ENCODE data around the gene AMPH.

Gene AMPH

DNA sequence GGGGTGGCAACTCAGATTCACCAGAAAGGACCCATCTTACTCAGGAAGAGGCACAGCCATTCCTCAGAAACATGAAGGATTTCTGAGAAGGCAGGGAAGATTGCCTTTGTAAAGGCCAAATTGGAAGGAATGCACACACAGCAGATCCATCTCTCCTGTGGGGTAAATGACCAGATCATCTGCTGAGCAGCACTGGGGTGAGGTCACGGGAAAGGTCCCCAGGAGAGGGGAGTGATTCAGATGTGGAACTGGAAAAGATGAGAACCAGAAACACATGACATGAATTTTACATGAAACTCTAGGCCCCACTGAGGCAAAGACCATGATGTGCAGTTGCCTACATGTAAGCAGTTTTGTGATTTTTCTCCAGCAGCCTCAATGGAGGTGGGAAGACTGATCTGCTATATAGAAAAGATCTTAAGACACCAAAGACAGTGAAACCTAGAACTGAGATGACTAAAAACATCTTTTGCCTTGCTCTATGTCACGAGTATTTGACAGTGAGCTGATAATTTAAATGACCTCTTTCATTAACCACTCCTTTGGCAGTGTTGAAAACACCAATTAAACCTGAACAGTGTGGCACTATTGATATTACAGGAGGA is 91.6 kb downstream of the AMPH start:
- no peak for DNase-seq

DNA sequence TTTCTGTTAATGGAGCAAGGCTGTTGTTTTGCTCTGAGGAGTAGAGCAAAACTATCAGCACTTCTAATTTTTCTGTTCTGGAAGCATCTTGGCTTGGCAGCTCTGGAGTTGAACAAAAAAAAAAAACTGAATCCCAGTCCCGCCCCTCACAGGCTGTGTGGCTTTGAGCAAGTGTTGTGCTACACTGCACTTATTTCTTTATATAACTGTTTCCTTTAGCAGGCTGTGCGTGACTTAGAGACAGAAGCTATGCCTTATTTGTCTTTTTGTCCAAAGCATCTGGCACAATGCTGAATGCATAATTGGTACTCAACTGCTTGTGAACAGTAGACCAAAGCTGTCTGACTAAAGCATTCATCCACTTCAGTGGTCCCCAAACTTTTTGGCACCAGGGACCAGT is 96.1 kb downstream of the AMPH start:
- DNase-seq, result no peak

DNA sequence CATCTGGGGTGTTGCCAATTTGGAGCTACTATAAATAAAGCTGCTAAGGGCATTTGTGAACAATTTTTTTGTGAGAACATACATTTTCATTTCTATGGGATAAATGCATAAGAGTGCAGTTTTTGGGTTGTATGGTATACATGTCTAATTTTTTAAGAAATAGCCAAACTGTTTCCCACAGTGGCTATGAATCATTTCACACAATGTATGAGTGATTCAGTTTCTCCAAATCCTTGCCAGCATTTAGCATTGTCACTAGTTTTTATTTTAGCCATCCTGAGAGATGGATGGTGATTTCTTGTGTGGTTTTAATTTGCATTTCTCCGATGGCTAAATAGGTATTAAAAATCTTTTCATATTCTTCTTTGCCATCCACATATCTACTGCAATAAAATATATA is 105.3 kb downstream of the AMPH start:
- DNase-seq, result no peak

DNA sequence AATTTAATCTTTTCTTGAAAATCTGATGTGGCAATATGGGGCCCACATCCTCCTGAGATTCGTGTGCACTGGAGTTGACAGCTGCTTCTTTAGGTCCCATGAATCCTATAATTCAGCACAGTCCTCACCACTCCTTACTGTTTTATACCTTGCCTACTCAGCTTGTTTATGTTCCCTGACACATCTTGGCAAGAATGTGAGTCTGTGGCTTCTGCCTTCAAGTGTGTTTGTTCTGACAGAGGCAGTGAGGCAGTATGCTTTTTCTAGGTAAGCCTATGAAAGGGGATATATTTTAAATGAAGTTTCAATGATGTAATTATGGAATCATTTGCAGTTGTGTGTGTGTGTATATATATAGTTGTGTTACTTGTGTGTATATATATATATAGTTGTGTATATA is 106.4 kb downstream of the AMPH start:
- no peak for DNase-seq

DNA sequence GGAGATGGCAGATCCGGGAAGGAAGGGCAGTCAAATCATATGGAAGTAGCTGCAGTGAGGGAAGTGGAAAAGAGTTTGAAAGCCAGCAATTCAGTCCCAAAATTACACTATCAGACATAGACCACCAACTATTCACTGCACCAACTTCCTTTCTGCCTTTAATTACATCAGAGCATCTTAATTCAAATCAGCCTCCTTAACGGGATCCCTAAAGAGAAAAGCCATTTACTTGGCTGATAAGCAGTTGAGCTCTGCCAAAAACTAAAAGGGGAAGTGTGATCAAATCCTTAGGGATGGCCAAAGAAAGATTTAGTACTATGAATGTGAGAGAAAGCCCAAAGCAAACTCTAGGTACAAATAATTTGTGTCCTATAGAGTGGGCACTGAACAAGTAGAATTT is 110.4 kb downstream of the AMPH start:
- no peak for DNase-seq

DNA sequence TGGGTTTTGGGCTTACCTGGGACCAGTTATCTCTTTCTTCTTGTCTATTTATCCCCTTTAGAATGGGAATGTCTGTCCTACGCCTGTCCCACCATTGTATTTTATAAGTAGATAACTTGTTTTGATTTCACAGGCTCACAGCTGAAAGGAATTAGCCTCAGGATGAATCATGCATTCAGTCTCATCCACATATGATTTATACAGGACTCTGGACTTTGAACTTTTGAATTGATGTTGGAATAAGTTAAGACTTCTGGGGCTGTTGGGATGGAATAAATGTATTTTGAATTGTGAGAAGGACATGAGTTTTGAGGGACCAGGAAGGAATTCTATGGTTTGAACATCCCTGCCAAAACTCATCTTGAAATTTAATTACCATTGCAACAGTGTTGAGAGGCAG is 112.6 kb downstream of the AMPH start:
- DNase-seq, result no peak

DNA sequence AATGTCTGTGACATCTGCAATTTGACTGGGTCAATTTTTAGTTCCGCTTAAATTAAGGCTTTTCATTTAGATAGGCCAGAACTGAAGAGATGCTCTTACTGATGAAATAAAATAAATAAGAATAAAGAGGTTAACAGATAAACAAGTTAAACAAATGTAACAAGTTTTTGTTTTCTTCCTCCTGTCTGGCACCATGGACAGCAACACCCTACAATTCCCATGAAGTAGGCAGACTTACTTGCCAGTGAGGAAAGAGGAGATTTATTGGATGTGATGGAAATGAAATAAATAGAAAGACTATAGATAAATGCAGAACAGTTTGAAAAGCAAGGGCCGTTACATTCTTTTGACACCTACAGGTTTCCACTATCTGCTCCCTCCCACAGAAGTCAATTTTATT is 118.5 kb downstream of the AMPH start:
- no peak for DNase-seq

DNA sequence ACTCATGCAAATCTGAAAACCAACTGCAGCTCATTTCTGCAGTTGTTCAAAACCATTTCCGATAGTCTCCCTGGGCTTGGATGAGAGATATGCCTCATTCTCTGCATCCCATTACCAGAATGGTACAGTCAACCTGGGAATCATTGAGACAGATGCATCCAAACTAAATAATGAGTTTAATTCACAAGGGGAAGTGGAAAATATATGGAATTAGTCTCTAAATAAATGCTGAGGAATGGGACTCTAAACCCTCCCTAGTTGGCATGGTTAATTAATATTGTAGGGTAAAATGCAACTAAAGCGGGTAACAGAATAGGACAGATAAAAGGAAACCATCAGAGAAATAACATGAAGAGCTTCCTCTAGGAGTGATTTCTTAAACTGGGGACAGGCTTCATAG is 118.9 kb downstream of the AMPH start:
- no peak for DNase-seq

DNA sequence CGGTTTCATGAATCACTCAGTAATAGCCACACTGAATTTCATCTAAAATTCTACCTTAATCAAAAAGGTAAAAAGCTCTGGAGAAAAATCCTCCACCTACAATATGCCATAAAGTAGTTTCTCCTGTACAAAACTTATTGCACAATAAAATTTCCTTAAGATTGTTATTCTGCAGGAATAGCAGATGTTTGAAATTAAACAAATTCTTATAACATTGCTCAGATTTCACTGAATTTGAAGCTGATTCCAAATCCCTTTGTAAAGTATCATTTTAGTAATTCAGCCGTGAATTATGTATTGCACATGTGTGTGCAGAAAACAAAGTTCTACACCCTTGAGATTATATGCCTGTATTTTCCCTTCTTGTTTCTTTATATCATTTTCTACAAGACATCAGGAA is 123.8 kb downstream of the AMPH start:
- no peak for DNase-seq

DNA sequence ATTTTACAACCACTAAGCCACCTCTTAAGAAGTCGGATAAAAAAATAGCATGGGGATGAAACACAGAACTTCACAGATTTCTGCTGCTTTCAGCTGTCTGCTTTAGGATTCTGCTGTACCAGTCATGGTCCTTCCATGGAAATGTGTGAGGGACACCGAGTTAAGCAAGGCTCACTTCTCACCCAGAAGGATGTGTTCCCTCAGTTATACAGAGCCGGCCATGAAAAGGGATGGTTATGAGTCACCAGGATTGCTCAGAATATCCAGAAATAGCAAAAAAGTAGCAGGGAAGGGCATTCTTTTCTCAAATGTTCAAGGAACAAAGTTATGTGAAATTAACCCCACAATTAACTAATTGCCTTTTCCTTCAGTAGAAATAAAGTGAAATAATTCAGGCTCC is 124.4 kb downstream of the AMPH start:
- no peak for DNase-seq

DNA sequence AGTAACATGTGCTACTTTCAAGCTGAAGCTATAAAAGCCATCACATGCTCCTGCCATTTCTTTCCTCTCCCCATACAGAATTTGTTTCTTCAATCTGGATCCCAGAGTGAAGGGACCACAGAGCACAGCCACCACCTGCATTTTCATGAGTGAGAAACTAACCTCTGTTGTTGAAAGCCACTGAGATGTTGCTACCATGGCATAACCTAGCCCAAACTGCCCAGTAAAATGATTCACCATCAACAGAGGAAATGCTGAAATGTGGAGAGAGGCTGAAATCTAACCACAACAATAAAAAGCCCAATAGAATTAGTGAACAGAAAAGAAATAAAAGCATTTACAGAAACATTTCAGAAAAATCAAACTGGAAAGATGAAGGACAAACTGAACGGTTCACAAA is 125.2 kb downstream of the AMPH start:
- no peak for DNase-seq

DNA sequence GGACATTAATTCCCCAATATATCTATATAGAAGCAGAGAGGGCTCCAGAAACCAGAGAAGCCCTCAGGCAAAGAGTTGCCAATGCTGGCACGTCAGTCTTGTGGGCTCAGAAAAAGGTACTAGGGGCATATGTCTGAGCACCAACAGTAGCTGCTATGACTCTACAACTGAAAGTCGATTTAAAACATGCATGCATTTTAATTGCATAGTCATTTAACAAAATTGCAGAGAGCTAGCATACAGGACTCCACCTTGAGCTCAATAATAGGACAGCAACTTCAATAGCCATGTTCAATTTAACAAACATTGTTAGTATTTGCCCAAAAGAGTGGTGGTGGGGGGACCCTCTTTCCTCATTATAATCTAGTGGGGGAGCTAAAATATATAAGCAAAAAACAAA is 126.5 kb downstream of the AMPH start:
- no peak for DNase-seq

DNA sequence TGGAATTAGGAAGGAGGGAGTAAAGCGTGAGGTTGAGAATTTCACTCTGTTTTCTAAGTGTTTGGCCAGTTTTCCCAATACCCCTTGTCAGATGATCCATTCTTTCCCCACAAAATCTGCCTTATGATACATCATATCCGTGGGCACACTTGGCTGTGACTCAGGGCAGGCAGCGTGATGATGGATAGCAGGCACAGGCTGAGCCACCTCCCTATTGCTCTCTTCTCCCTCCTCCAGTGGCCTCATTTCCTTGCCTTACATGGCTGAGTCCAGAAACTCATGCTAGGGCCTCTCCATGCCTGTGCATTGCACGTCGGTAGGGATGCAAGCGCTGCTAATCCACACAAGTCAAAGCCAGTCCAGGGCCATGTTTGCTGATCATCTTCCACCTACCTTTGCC is 128.3 kb downstream of the AMPH start:
- DNase-seq, result no peak

DNA sequence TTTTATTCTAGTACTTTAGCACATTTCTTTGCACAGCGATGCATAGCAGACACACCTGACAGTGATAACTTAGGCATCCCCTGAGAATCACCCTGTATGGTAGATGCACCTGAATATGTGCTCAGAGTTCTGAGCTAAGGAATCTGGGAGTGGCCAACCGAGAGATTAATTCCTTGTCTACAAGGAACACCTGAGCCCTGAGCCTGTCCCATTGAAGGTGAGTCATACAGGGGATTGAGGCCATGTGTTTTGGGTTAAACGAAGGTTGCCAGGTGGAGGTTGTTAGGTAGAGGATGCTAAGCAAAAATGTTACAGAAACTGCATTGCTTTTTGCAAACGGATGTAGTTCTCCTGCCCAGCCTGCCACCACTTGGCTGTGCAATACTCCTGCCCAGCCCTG is 128.9 kb downstream of the AMPH start:
- no peak for DNase-seq

DNA sequence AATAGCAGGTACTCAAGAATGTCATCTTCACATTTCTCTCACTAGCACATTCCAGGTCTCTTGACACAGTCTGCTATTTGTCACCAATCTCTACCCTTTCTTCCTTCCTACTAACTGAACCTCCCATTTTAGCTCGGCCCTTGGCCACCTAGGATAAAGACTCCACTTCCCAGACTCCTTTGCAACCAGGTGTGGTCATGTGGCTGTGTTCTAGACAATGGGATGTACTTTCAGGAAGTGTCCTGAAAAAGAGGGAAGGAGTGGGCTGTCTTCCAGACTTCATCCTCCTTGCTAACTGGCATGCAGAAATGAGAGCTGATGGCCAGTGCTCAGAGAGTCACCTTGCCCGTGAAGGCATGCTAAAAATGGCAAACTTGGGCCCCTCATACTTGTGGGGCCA is 139.2 kb downstream of the AMPH start:
- no peak for DNase-seq

DNA sequence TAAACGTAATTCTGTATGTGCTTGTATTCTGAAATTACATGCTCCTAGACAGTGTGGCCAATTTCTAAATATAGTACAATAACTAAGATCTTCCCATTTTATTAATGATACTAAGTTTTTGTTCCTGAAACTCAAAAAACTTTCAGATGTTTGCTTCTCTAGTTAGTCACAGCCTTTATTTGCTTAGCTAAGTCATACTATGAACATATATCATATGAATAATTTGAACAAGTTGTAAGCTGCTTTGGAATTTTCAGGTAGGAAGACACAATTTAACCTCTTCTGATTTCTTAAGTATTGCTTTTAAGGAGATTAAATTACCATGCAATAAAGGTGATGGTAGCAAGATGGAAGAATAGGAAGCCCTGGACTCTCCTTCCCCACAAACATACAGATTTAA is 148.7 kb downstream of the AMPH start:
- no peak for DNase-seq

DNA sequence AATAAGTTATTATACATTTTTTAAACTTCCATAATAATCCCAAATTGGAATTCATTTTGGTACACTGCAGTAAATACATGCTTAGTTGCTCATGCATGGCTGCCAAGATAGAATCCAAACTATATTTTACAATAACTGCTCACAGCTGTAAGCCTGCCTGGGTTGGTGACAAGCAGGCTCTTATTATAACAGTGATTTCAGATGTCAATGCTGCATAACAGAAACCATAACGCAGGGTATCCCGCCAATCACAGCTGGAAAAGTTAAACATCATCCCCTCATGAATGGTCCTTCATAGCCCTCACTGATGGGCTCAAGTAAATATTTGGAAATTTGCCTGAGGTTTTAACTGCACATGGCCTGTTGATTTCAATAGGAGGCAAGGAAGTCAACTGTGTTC is 149.8 kb downstream of the AMPH start:
- DNase-seq, result no peak

DNA sequence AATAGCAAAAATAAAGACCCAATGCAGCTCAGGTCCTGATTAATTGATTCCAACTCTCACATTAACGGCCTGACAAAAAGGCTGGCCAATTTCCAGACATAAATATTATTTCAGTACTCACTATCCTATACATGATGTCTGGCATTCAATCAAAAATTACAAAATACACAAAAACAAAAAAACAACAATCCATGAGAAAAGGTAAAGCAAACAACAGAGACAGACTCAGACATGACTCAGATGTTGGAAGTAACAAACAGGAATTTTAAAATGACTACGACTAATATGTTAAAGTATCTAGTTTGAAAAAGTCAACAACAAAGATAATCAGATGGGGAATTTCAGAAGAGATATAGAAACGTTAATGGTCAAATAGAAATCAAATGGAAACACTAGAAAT is 152.8 kb downstream of the AMPH start:
- no peak for DNase-seq

DNA sequence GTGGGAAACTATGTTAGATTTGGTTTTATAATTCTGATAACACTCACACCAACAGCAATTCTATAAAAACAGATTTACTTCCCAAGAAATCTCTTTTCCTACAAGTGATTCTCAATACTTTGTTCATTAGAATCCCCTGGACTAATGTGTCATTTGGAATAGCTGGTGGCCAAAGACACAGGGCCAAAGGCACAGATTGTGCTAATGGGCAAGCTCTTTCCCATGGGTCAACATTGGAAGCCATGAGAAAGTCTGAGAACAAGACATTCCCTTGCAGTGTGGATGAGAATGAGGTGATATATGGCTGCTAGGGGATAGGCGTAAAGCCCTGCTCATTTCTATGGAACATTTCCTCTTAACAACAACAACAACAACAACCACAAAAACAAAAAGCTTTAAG is 153.8 kb downstream of the AMPH start:
- DNase-seq, result no peak

DNA sequence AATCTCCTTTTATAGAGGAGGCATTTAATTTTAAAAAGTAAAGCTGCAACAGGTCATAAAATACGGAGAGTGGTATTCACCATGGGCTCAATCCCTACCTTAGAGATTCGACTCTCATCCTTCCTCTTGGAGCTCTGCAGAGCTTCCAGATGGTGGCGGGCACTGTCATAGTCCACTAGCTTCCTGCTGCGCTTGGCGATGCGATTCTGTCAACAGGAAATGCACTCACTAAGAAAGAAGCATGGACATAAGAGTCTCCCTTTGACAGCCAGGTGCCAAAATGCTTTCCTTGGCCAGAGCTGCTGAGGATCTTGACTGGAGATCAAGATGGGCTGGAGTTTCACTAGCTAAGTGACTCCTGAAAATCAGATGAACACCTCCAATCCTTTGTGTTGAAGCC is 154.4 kb downstream of the AMPH start:
- no peak for DNase-seq

DNA sequence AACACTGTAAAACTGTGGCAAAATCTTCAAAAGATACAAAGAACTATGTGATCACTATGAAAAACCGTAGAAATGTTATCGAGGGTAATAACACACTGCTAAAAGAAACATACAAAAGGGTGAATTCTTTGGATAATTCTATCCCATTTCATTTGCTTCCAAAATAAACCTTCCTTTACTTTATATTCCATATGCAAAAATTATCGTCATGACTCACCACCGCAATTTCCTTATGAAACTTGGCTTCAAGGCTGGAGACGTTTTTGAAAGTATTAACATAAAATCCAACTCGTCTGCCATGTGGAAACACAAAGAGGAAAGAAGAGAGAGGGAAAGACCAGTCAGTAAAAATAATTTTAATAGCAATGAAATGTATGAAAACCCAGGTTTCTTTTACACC is 165.2 kb downstream of the AMPH start:
- DNase-seq, result no peak

DNA sequence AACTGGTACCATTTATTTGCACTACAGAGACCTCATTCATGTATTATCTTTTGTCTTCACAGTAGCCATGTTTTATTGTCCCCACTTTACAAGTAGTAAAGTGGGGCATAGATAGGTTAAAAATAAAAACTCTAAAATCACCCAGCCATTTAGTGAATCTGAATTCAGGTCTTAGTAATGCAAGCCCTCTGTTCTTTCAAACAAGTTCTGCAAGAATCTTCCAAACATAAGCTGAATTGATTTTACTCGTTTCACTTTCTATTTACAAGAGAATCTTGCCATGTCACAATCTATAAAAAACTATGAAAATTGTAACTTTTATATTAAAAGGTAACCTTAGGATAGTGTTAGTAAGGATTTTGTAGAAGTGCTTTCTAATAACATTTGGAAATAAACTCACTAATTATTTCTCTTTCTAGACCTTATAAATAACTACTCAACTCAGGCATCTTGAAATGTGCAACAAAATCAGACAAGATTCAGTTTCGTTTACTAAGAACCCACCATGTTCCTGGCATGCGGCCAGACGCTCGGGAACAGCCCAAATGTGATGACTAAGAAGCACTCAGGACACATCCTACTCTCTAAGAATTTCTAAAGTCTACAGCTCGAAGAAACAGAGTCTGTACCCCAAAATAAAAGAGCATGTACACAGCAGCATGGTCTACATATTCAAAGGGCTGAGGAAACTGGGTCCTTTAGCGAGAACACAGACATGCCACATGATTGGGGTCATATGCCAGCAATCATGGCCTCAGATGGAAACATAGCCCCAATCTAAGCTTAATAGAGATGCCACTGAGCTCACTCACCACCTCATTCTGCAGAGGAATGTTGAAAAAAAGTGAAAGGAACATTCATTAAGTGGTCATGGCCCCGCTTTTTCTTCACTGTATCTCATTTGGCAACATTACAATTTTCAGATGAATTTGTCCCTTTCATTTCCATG is 167.6 kb downstream of the AMPH start:
- peak; percentile 49 to 74 for DNase-seq

DNA sequence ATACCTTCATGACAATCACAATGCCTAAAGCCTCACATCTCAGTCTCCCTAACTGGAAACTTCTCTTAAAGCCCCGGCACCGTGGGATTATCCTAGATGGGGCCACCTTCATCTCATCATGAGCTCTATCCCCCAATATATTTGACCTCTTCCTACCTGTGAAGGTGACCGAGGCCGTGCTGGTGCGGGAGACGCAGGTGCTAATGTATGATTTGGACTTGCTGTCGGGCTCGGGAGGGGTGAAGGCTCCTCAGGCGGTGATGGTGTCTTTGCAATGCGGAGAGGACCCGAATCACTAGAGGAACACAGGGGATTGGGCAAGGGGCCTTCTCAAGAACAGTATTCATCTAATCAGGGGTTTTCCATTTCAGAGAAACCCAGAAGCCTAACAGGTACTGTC is 168.4 kb downstream of the AMPH start:
- DNase-seq, result no peak

DNA sequence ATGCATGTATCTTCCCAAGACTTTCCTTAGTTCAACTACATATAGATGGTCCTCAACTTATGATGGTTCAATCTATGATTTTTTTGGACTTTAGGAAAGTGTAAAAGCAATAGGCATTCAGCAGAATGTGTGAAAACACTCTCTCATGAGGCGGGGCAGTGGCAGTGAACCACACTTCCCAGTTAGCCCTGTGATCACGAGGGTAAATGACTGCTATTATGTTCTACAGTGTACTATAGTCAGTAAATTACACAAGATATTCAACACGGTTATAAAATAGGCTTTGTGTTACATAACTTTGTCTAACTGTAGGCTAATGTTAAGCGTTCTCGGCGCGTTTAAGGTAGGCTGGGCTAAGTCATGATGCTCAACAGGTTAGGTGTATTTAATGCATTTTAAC is 169.3 kb downstream of the AMPH start:
- no peak for DNase-seq

DNA sequence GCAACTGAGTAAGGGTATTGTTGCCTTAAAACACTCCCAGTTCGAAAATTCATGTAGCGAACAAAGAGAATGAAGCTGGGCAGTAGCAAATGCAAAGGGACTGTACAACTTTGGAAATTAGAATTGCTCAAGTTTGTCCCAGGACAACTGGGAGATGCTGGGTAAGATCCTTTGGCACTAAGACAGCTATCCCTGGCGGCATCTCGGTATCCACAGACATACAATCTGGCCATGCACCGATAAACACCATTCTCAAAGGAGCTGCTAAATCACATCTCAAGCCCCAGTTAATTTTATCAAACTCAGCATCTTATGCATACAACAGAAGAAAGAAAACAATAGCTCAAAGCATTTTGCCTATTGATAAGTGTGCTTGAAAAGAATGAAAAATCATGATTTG is 177.3 kb downstream of the AMPH start:
- no peak for DNase-seq
